GM12874 (cell line): ENCODE data around the gene OR12D2.

Source experiments
- TF ChIP-seq, protein P1 (sequence below): IDR thresholded peaks from 2 replicates; pipeline ENCODE4 v1.5.1; 2011; ENCODE audit warnings: low read depth, mild to moderate bottlenecking, control low read depth, low read length, moderate library complexity; ENCODE audit not compliant: insufficient read depth

The OR12D2 gene

DNA sequence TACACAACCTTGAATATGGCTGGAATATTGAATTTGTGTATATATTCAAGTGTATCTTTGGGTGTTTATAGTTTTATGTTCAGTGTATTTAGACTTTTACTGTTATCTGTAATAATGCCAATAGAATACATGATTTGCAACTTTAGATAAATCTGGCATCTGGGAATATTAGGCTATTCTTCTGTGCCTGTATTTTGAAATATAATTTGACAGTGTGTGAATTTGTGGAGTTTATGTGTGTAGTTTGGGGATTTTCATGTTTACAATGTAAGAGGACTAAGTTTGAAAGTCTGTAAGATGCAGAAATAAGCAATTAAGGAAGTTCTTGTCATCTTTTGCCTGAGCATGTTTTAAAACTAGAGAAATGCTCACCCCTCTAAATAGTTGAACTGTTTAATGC, 43.6 kb downstream of the OR12D2 start, which contains the start of gene OR10C1:
Gene OR10C1, plus strand, starts transcription at position 301 of the 400 bp plus-strand sequence. CDS start 710 bp downstream, outside the sequence.
- TF ChIP-seq, protein P1, sequence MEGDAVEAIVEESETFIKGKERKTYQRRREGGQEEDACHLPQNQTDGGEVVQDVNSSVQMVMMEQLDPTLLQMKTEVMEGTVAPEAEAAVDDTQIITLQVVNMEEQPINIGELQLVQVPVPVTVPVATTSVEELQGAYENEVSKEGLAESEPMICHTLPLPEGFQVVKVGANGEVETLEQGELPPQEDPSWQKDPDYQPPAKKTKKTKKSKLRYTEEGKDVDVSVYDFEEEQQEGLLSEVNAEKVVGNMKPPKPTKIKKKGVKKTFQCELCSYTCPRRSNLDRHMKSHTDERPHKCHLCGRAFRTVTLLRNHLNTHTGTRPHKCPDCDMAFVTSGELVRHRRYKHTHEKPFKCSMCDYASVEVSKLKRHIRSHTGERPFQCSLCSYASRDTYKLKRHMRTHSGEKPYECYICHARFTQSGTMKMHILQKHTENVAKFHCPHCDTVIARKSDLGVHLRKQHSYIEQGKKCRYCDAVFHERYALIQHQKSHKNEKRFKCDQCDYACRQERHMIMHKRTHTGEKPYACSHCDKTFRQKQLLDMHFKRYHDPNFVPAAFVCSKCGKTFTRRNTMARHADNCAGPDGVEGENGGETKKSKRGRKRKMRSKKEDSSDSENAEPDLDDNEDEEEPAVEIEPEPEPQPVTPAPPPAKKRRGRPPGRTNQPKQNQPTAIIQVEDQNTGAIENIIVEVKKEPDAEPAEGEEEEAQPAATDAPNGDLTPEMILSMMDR: no peak

DNA sequence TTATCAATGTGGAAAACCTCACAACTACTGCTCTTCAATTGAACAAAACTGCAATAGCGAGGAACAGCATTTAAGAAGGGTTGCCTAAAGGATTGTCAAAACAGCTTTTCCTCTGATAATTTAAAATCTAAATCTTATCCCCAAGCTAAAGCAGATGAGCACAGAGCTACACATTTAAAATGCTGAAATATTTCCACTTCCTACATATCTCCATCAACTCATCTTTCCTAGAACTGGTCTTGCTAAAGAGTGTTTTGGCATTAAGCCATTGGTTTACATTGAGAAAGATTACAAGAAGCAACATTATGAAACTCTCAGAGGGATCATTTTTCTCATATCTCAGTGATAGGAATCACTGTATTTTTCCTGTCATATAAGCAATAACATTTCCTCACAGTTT, 47.3 kb downstream of the OR12D2 start:
- TF ChIP-seq, protein P1: no peak
